OCI-LY3 (cell line): Measurements from ENCODE around the gene ACTL10.

Source experiments
- CTCF ChIP-seq: fragments of 200-600, 300-600 bp; sonication (generic); IDR thresholded peaks from 2 replicates; pipeline ENCODE4 v1.5.1; 2014; ENCODE audit warnings: antibody characterized with exemption, low read length, low read depth
- EZH2phosphoT487 ChIP-seq: fragments of 200-600 bp; shearing (Covaris generic); IDR thresholded peaks from 2 replicates; pipeline ENCODE4 v1.6.1; 2018; ENCODE audit warnings: antibody characterized with exemption, mixed run types, low read depth

GRCh38 chr20:33668466-33669155 is 1.9 kb downstream of the ACTL10 start:
- TF ChIP-seq CTCF, result no peak
- TF ChIP-seq EZH2phosphoT487, result no peak
